NCI-H748 (cell line): ENCODE data around the gene PF4V1.

Experiments
- DNase-seq: peaks from one replicate; lab custom pipeline; 2025; ENCODE audit not compliant: unreplicated experiment; lab: John Stamatoyannopoulos, UW

Gene PF4V1

GRCh38 chr4:73844806-73845205 lies 8.3 kb upstream of the PF4V1 start:
- no peak for DNase-seq

- DNase-seq, result no peak
Measured at GRCh38 chr4:73847526-73848182, 5.4 kb upstream of the PF4V1 start.

GRCh38 chr4:73848183-73848777 lies 4.8 kb upstream of the PF4V1 start:
- no peak for DNase-seq

- DNase-seq, result no peak
Measured at GRCh38 chr4:73850261-73850970, 2.7 kb upstream of the PF4V1 start.

- no peak for DNase-seq
Measured at GRCh38 chr4:73851293-73851692, 1.8 kb upstream of the PF4V1 start.

GRCh38 chr4:73852771-73853170 lies 325 bp upstream of the PF4V1 start:
- no peak for DNase-seq

- no peak for DNase-seq
Measured at GRCh38 chr4:73853718-73854473, 800 bp downstream of the PF4V1 start.

GRCh38 chr4:73855406-73855805 lies 2.3 kb downstream of the PF4V1 start:
- DNase-seq, result no peak

- no peak for DNase-seq
Measured at GRCh38 chr4:73856518-73856917, 3.4 kb downstream of the PF4V1 start.

GRCh38 chr4:73859614-73860088 lies 6.6 kb downstream of the PF4V1 start:
- no peak for DNase-seq

GRCh38 chr4:73860181-73860580 lies 7.1 kb downstream of the PF4V1 start:
- no peak for DNase-seq

- no peak for DNase-seq
Measured at GRCh38 chr4:73860917-73861316, 7.8 kb downstream of the PF4V1 start.

GRCh38 chr4:73862322-73862721 lies 9.2 kb downstream of the PF4V1 start:
- DNase-seq, result no peak

- peak; percentile 37 for DNase-seq
Measured at GRCh38 chr4:73864365-73864764, 11.3 kb downstream of the PF4V1 start.

- peak; percentile 2 for DNase-seq
Measured at GRCh38 chr4:73864961-73865360, 11.9 kb downstream of the PF4V1 start.

- DNase-seq, result no peak
Measured at GRCh38 chr4:73865431-73866096, 12.5 kb downstream of the PF4V1 start.

- no peak for DNase-seq
Measured at GRCh38 chr4:73866246-73866645, 13.2 kb downstream of the PF4V1 start.

- peak; percentile 29 for DNase-seq
Measured at GRCh38 chr4:73867783-73868182, 14.7 kb downstream of the PF4V1 start.

GRCh38 chr4:73868206-73869129 lies 15.4 kb downstream of the PF4V1 start:
- peak; percentile 5 for DNase-seq
